ENCODE results near the gene ZNF750.

The ZNF750 gene

DNA sequence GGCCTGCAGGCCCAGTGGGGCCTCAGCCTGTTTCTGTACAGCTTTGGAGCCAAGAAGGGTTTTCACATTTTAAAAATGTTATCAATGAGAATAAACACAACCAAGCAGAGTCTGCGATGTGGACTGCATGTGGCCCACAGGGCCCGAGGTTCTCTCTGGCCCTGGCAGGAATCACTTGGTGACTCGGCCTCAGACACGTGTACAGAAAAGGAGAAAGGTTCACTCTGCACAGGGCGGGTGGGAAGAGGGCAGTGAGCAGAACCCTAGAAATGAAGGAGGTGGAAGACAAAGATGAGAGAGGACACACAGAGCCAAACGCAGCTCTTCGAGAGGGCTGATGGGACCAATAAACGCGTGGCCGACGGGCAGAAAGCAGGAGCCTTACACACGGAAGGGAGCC is 11.6 kb upstream of the ZNF750 start:
- DNase-seq (ENCODE audit: insufficient read length, low spot score) (no peak), FAIRE-seq (no peak)
- TF ChIP-seq PAX5 (IDR thresholded peaks at IDR 0.05; ENCODE audit: insufficient read depth, low read length, severe bottlenecking) = no peak
- no peak for TF ChIP-seq TAF1 (IDR thresholded peaks at IDR 0.05; ENCODE audit: low read depth, low read length)
- TF ChIP-seq POU2F2 (IDR thresholded peaks at IDR 0.05; ENCODE audit: low read depth, low read length) = no peak
- no peak for TF ChIP-seq POLR2A (IDR thresholded peaks at IDR 0.05; ENCODE audit: low read depth, low read length)
- no peak for TF ChIP-seq POLR2AphosphoS5 (IDR thresholded peaks at IDR 0.05; ENCODE audit: low read depth, low read length)
- TF ChIP-seq SPI1 (IDR thresholded peaks at IDR 0.05; ENCODE audit: low read depth, low read length) = no peak

DNA sequence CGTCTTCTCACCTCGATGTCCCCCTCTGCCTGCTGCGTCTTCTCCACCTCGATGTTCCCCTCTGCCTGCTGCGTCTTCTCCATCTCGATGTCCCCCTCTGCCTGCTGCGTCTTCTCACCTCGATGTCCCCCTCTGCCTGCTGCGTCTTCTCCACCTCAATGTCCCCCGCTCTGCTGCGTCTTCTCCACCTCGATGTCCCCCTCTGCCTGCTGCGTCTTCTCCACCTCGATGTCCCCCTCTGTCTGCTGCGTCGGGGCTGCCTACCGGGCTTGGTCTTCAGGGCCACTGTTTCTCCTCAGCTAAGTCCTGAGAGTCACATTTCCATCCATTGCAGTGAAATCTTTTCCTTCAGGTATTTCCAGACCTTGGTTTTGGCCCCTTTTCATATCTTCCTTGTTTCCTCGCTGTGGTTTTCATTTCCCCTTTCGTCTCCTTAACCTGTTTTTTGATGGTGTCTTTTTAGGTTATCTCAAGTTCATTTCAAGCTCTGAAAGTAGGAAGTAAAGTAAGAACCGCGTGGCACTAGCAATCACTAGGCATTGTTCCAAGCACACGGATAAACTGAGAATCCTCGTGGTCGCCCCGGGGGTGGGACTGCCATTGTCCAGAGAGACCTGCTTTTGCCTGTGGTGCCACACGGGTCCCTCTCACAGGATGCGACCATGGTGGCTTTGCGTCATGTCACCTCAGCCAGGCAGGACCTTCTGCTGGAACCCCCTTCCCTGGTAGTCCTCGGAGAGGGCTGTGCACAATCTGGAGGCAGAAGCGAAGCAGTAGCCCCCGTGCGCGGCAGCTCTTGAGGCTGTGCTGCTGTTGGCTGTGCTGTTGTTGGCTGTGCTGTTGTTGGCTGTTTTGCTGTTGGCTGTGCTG is 9.5 kb upstream of the ZNF750 start:
- peak; percentile 56 for FAIRE-seq
- DNase-seq (ENCODE audit: insufficient read length, low spot score) = no peak
- no peak for TF ChIP-seq POLR2AphosphoS5 (IDR thresholded peaks at IDR 0.05; ENCODE audit: low read depth, low read length)
- peak; percentile 57; the same call in 1 of the 2 replicates for TF ChIP-seq SPI1 (IDR thresholded peaks at IDR 0.05; ENCODE audit: low read depth, low read length)

- FAIRE-seq (no peak), DNase-seq (ENCODE audit: insufficient read length, low spot score) (no peak)
- TF ChIP-seq POLR2A (IDR thresholded peaks at IDR 0.05; ENCODE audit: low read depth, low read length) = no peak
- no peak for TF ChIP-seq TAF1 (IDR thresholded peaks at IDR 0.05; ENCODE audit: low read depth, low read length)
- no peak for TF ChIP-seq POLR2AphosphoS5 (IDR thresholded peaks at IDR 0.05; ENCODE audit: low read depth, low read length)
- no peak for TF ChIP-seq PAX5 (IDR thresholded peaks at IDR 0.05; ENCODE audit: insufficient read depth, low read length, severe bottlenecking)
- TF ChIP-seq SPI1 (IDR thresholded peaks at IDR 0.05; ENCODE audit: low read depth, low read length) = no peak
- TF ChIP-seq POU2F2 (IDR thresholded peaks at IDR 0.05; ENCODE audit: low read depth, low read length) = no peak
These were observed 8.3 kb upstream of the ZNF750 start for GRCh38 chr17:82848022-82848592.

GRCh38 chr17:82846061-82846691 is 6.4 kb upstream of the ZNF750 start:
- no peak for DNase-seq (ENCODE audit: insufficient read length, low spot score)
- no peak for FAIRE-seq
- TF ChIP-seq SPI1 (IDR thresholded peaks at IDR 0.05; ENCODE audit: low read depth, low read length) (no peak), POLR2A (IDR thresholded peaks at IDR 0.05; ENCODE audit: low read depth, low read length) (no peak), POU2F2 (IDR thresholded peaks at IDR 0.05; ENCODE audit: low read depth, low read length) (no peak), TAF1 (IDR thresholded peaks at IDR 0.05; ENCODE audit: low read depth, low read length) (no peak), PAX5 (IDR thresholded peaks at IDR 0.05; ENCODE audit: insufficient read depth, low read length, severe bottlenecking) (no peak), POLR2AphosphoS5 (IDR thresholded peaks at IDR 0.05; ENCODE audit: low read depth, low read length) (no peak)

- FAIRE-seq = no peak
- TF ChIP-seq TAF1 (IDR thresholded peaks at IDR 0.05; ENCODE audit: low read depth, low read length) (no peak), SPI1 (IDR thresholded peaks at IDR 0.05; ENCODE audit: low read depth, low read length) (no peak), PAX5 (IDR thresholded peaks at IDR 0.05; ENCODE audit: insufficient read depth, low read length, severe bottlenecking) (no peak), POU2F2 (IDR thresholded peaks at IDR 0.05; ENCODE audit: low read depth, low read length) (no peak), POLR2A (IDR thresholded peaks at IDR 0.05; ENCODE audit: low read depth, low read length) (no peak), POLR2AphosphoS5 (IDR thresholded peaks at IDR 0.05; ENCODE audit: low read depth, low read length) (no peak)
These were observed 5.5 kb upstream of the ZNF750 start for GRCh38 chr17:82845163-82845807.

GRCh38 chr17:82844796-82845162 is 5.0 kb upstream of the ZNF750 start:
- TF ChIP-seq PAX5 (IDR thresholded peaks at IDR 0.05; ENCODE audit: insufficient read depth, low read length, severe bottlenecking) (no peak), SPI1 (IDR thresholded peaks at IDR 0.05; ENCODE audit: low read depth, low read length) (no peak), POLR2AphosphoS5 (IDR thresholded peaks at IDR 0.05; ENCODE audit: low read depth, low read length) (no peak), POLR2A (IDR thresholded peaks at IDR 0.05; ENCODE audit: low read depth, low read length) (no peak), POU2F2 (IDR thresholded peaks at IDR 0.05; ENCODE audit: low read depth, low read length) (no peak), TAF1 (IDR thresholded peaks at IDR 0.05; ENCODE audit: low read depth, low read length) (no peak)
- FAIRE-seq (no peak), DNase-seq (ENCODE audit: insufficient read length, low spot score) (no peak)

More at GRCh38 chr17:82845163-82845807, 5.5 kb upstream of the ZNF750 start:
- DNase-seq (ENCODE audit: insufficient read length, low spot score) = no peak

DNA sequence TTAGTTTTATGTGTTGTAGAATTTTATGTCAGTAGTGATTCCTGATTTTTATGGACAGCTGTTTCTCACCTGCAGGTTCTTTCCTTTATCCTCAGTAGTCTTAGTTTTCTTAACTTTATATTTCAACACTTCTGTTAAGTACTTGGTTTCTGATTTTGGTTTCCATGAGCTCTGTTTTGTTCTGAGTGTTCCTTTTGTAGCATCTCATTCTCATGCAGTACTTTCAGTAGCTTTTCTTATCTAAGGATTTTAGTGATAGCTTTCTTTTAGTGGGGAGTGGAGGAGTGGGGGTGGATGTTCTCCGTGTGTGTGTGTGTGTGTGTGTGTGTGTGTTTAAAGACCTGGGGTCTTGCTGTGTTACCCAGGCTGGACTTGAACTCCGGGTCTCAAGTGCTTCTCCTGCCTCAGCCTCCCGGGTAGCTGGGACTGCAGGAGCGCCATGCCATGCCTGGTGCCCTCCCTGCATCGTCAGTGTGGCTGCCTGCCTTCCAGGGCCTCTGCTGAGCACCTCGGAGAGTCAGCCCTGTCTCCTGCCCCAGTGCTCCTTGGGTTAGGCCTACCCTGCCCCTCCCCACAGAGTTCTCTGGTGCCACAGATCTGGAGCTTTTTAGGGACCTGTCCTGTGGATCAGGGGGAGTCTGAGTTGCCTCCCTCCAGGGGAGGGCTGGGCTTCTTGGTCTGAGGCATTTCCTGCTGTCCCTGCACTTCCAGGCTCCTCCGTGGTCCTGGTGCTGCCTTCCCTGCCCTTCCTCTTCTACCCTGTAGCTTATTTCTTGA is 4.3 kb upstream of the ZNF750 start:
- TF ChIP-seq POLR2A (IDR thresholded peaks at IDR 0.05; ENCODE audit: low read depth, low read length) (no peak), TAF1 (IDR thresholded peaks at IDR 0.05; ENCODE audit: low read depth, low read length) (no peak)
- FAIRE-seq = no peak
- no peak for DNase-seq (ENCODE audit: insufficient read length, low spot score)

GRCh38 chr17:82841921-82842596 is 2.2 kb upstream of the ZNF750 start:
- TF ChIP-seq POLR2A (IDR thresholded peaks at IDR 0.05; ENCODE audit: low read depth, low read length) (no peak), POLR2AphosphoS5 (IDR thresholded peaks at IDR 0.05; ENCODE audit: low read depth, low read length) (no peak)
- DNase-seq (ENCODE audit: insufficient read length, low spot score) (no peak), FAIRE-seq (no peak)

All from GM12891 (cell line).